AG09309 (cell line): ENCODE results near the gene DIP2C.
"Not testable (repeated sequence)": the region's sequence is repeated elsewhere in the genome, so short reads cannot be mapped to it uniquely, and the experiment has no call there.

ENCODE experiments used
- DNase-seq: peaks from one replicate; pipeline ENCODE4 v3.0.0-alpha.2; 2010; ENCODE audit warnings: low read depth
- H3K4me3 ChIP-seq: 2 replicates; pipeline ENCODE4 v1.5.1; 2011; ENCODE audit warnings: mild to moderate bottlenecking, low read depth, low read length, moderate library complexity; ENCODE audit not compliant: control insufficient read depth
- CTCF ChIP-seq: IDR thresholded peaks from 2 replicates; pipeline ENCODE4 v1.5.1; 2011; ENCODE audit warnings: mild to moderate bottlenecking, low read depth, low read length, inconsistent platforms; ENCODE audit not compliant: insufficient read depth, control insufficient read depth; ENCODE audit errors: missing control alignments

DIP2C gene

GRCh38 chr10:436013-436697, 253.3 kb downstream of the DIP2C start:
- no peak for DNase-seq
- no peak overlapping the region for H3K4me3 ChIP-seq
- TF ChIP-seq CTCF: no peak

- no peak overlapping the region for H3K4me3 ChIP-seq
- TF ChIP-seq CTCF: no peak
- no peak for DNase-seq
These were observed 254.1 kb downstream of the DIP2C start for GRCh38 chr10:435397-435796.

GRCh38 chr10:429696-430095, 259.8 kb downstream of the DIP2C start:
- no peak for TF ChIP-seq CTCF
- no peak overlapping the region for H3K4me3 ChIP-seq
- no peak for DNase-seq

GRCh38 chr10:427761-428519, 261.5 kb downstream of the DIP2C start:
- no peak for TF ChIP-seq CTCF
- H3K4me3 ChIP-seq: no peak overlapping the region
- DNase-seq: no peak

GRCh38 chr10:425365-425764, 264.1 kb downstream of the DIP2C start:
- DNase-seq, H3K4me3 ChIP-seq: not testable (repeated sequence)

DNA sequence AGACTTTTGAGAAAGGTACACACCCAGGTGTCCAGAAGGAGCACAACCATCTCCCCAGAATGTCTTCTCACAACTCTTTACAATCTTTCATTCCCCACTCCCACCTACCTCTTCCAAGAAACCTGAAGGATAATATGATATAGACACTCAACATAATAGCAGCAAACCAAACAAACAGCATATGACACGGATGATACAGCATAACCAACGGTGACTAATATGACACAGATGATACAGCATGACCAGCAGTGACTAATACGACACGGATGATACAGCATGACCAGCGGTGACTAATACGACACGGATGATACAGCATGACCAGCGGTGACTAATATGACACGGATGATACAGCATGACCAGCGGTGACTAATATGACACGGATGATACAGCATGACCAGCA, 264.7 kb downstream of the DIP2C start:
- H3K4me3 ChIP-seq: not testable (repeated sequence)

GRCh38 chr10:423178-423577, 266.3 kb downstream of the DIP2C start:
- TF ChIP-seq CTCF: no peak
- no peak for DNase-seq
- H3K4me3 ChIP-seq: no peak overlapping the region

More for the DNA sequence above, 264.7 kb downstream of the DIP2C start:
- not testable (repeated sequence) for DNase-seq
